ENCODE results near the gene PRPF19.

GRCh38 chr11:60858731-60859464 lies 47.5 kb downstream of the PRPF19 start:
- TF ChIP-seq CTCF (IDR thresholded peaks at IDR 0.05), result no peak
- no peak for TF ChIP-seq POLR2A (IDR thresholded peaks at IDR 0.05)
